WTC11 (cell line): ENCODE measurements around the gene AQP9. TPM values are rescaled to one million over a fixed set of nuclear protein-coding genes. Genes with fewer than 3 reads are reported as not detected.

Experiments
- ATAC-seq: fragments of 200-7000 bp; cut with Tn5 transposase; 2 replicates; pipeline ENCODE4 v1.10.0; 2021; ENCODE audit warnings: mild to moderate bottlenecking, moderate library complexity
- CTCF ChIA-PET: fragments of 300-600 bp; sonication (Branson Sonifier 250); formaldehyde crosslinking; loops from one replicate; lab custom pipeline; 2021; ENCODE audit warnings: antibody characterized with exemption; lab: Charles Lee
- POLR2A ChIA-PET: fragments of 350-600 bp; sonication (Branson Sonifier 250); formaldehyde crosslinking; loops from one replicate; lab custom pipeline; 2021; ENCODE audit warnings: antibody characterized with exemption; lab: Charles Lee
- DNase-seq: peaks from one replicate; pipeline ENCODE4 v3.0.0; 2021; ENCODE audit warnings: low spot score
- H3K27ac Mint-ChIP-seq: 2 replicates; pipeline ENCODE4 v1.8.0; 2021; ENCODE audit warnings: mixed read lengths
- H3K27me3 Mint-ChIP-seq: 2 replicates; pipeline ENCODE4 v1.8.0; 2021; ENCODE audit warnings: low read depth, mild to moderate bottlenecking, moderate library complexity, mixed read lengths
- H3K36me3 Mint-ChIP-seq: 2 replicates; pipeline ENCODE4 v1.8.0; 2021; ENCODE audit warnings: mixed read lengths
- H3K4me1 Mint-ChIP-seq: 2 replicates; pipeline ENCODE4 v1.8.0; 2022; ENCODE audit warnings: mixed read lengths
- H3K4me3 Mint-ChIP-seq: 2 replicates; pipeline ENCODE4 v1.8.0; 2021; ENCODE audit warnings: mild to moderate bottlenecking, moderate library complexity, mixed read lengths
- H3K9me3 Mint-ChIP-seq: 2 replicates; pipeline ENCODE4 v1.8.0; 2021; ENCODE audit warnings: mixed read lengths
- ETV6 ChIP-seq: sonication (generic); formaldehyde crosslinking; IDR thresholded peaks from 2 replicates; pipeline ENCODE4 v1.8.1; 2022; ENCODE audit warnings: mild to moderate bottlenecking, missing genetic modification reagents
- FOXJ3 ChIP-seq: sonication (generic); formaldehyde crosslinking; IDR thresholded peaks from 2 replicates; pipeline ENCODE4 v1.9.0; 2021; ENCODE audit warnings: missing genetic modification reagents, mild to moderate bottlenecking, borderline replicate concordance
- FOXP1 ChIP-seq: sonication (generic); formaldehyde crosslinking; IDR thresholded peaks from 2 replicates; pipeline ENCODE4 v1.8.0; 2022; ENCODE audit warnings: missing genetic modification reagents, mild to moderate bottlenecking, moderate library complexity, borderline replicate concordance
- JUN ChIP-seq: sonication (generic); formaldehyde crosslinking; IDR thresholded peaks from 2 replicates; pipeline ENCODE4 v1.8.0; 2023; ENCODE audit warnings: mild to moderate bottlenecking, missing genetic modification reagents
- NR3C1 ChIP-seq: sonication (generic); formaldehyde crosslinking; conservative IDR thresholded peaks from 2 replicates; pipeline ENCODE4 v1.8.1; 2023; ENCODE audit warnings: low read depth, mild to moderate bottlenecking, missing genetic modification reagents
- RELA ChIP-seq: sonication (generic); formaldehyde crosslinking; IDR thresholded peaks from 2 replicates; pipeline ENCODE4 v1.8.1; 2022; ENCODE audit warnings: missing genetic modification reagents, mild to moderate bottlenecking, borderline replicate concordance
- ZNF219 ChIP-seq: sonication (generic); formaldehyde crosslinking; IDR thresholded peaks from 2 replicates; pipeline ENCODE4 v1.8.0; 2023; ENCODE audit warnings: missing genetic modification reagents, mild to moderate bottlenecking, borderline replicate concordance
- ZNF317 ChIP-seq: sonication (generic); formaldehyde crosslinking; IDR thresholded peaks from 2 replicates; pipeline ENCODE4 v1.8.1; 2023; ENCODE audit warnings: low read depth, mild to moderate bottlenecking, moderate library complexity, missing genetic modification reagents, borderline replicate concordance
- total RNA-seq: library from RNA; stranded (reverse); gene quantifications from 3 replicates; pipeline ENCODE4 v1.2.3, GENCODE V29; 2021
- TF ChIP-seq, protein P1 (sequence below): sonication (generic); formaldehyde crosslinking; IDR thresholded peaks from 2 replicates; pipeline ENCODE4 v1.8.0; 2022; ENCODE audit warnings: mild to moderate bottlenecking, missing genetic modification reagents
- TF ChIP-seq, protein P2 (sequence below): sonication (generic); formaldehyde crosslinking; IDR thresholded peaks from 2 replicates; pipeline ENCODE4 v1.8.1; 2023; ENCODE audit warnings: mild to moderate bottlenecking, missing genetic modification reagents
- TF ChIP-seq, protein P3 (sequence below): sonication (generic); formaldehyde crosslinking; IDR thresholded peaks from 2 replicates; pipeline ENCODE4 v1.8.1; 2022; ENCODE audit warnings: low read depth, missing genetic modification reagents, borderline replicate concordance
- TF ChIP-seq, protein P4 (sequence below): fragments of 250-450 bp; sonication (Bioruptor Pico); IDR thresholded peaks from 2 replicates; pipeline ENCODE4 v2.1.2; 2022; ENCODE audit warnings: mild to moderate bottlenecking, moderate library complexity
- TF ChIP-seq, protein P5 (sequence below): sonication (generic); formaldehyde crosslinking; IDR thresholded peaks from 2 replicates; pipeline ENCODE4 v1.8.0; 2022; ENCODE audit warnings: mild to moderate bottlenecking, missing genetic modification reagents

Gene AQP9
- total RNA-seq, 1 experiment from 2014 or later, result 0.07 TPM

DNA sequence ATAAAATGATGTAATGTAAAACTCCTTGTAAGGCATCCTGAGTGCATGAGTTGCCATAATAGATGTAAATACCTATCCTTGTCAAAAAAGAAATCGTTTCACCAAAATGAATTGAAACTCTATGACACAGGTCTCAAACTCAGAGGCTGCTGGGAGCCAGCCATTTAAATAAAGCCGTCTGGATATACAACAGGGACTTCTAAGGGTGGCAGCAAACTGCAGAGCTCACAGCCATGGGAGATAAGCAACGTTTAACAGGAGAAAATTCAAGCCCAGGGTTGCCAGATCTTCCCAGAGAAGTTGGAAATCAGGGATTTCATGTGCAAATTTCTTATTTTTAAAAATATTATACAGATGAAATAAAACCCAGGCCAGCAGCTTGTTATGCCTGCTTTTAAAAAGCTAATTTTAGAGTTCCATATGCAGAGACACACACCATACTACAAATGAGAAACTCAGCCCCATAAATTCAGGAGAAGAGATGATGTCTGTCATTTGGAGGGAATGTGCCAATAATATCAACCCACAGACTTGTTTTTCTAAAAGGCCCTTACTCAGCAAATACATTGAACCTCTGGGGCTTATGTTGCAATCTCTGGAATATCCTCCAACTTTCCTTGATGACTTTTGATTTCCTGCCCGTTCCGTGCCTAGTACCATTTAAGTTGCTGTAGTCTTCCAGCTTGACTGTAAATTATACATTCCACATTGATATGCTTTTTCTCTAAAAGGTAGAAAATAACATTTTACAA, 75.6 kb downstream of the AQP9 start:
- CTCF ChIA-PET, result interaction anchor here (0.6 to 2.6 kb wide), 7 partner anchors 8 to 361 kb away, joined by 3 to 20 read pairs (median 3); no protein-coding TSS in a partner anchor
- Mint-ChIP-seq H3K27me3 (no peaks in the 10 kb centered on the region), H3K4me3 (no peak overlapping the region), H3K36me3 (no peaks in the 10 kb centered on the region), H3K4me1 (peaks cover 6% of the 10 kb centered on the region), H3K27ac (no peak overlapping the region), H3K9me3 (peaks cover 6% of the 10 kb centered on the region)
- DNase-seq, result no peak
- ATAC-seq, result no peak
- TF ChIP-seq, protein P1, sequence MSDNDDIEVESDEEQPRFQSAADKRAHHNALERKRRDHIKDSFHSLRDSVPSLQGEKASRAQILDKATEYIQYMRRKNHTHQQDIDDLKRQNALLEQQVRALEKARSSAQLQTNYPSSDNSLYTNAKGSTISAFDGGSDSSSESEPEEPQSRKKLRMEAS (CRISPR knock-in tag), result no peak
- no peak for TF ChIP-seq JUN
- POLR2A ChIA-PET, result no interaction called here

DNA sequence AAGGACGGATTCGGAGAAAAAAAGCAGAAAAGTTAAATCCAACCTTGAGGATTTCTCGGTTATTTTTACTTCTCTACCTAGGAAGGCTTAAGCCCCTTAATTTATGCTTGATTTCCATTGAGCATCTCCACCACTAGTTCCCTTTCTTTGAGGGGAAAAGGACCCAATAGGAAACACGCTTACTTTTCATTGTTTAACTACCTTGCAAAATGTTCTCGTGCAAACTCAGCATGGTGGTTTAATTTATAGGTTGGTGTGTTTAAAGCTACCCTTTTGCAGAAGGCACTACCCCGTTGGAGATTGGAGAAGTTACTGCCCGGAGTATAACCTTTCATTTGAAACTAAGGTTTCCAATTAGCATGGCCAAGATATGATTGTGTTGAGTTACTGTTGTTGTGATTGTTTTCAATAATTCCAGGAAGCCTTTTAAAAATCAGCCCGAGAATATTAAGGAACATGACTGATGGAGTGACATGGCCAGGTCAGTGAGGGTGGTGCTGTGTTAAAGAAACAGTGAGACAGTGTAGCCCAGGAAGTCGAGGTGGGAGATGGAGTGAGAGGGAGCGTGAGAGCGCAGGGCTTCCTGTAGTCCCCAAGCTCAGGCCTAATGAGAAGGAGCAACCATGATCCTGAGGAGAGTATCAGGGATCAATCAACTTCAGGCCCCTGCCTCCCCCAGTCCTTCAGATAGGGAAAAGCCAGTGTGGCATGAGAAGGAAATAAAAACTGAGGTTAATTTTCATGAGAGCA, 76.6 kb downstream of the AQP9 start:
- H3K4me1 Mint-ChIP-seq, result peaks cover 6% of the 10 kb centered on the region
- ChIA-PET CTCF (interaction anchor here (2.2 kb wide), 1 partner anchor 13 kb away, joined by 6 read pairs; no protein-coding TSS in a partner anchor), POLR2A (no interaction called here)
- TF ChIP-seq ZNF317 (CRISPR knock-in tag) (no peak), FOXJ3 (CRISPR knock-in tag) (no peak), ZNF219 (no peak), NR3C1 (CRISPR knock-in tag) (no peak), ETV6 (CRISPR knock-in tag) (no peak), FOXP1 (CRISPR knock-in tag) (no peak), RELA (CRISPR knock-in tag) (no peak)
- TF ChIP-seq, protein P2, sequence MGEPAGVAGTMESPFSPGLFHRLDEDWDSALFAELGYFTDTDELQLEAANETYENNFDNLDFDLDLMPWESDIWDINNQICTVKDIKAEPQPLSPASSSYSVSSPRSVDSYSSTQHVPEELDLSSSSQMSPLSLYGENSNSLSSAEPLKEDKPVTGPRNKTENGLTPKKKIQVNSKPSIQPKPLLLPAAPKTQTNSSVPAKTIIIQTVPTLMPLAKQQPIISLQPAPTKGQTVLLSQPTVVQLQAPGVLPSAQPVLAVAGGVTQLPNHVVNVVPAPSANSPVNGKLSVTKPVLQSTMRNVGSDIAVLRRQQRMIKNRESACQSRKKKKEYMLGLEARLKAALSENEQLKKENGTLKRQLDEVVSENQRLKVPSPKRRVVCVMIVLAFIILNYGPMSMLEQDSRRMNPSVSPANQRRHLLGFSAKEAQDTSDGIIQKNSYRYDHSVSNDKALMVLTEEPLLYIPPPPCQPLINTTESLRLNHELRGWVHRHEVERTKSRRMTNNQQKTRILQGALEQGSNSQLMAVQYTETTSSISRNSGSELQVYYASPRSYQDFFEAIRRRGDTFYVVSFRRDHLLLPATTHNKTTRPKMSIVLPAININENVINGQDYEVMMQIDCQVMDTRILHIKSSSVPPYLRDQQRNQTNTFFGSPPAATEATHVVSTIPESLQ (CRISPR knock-in tag), result no peak
- TF ChIP-seq, protein P3, sequence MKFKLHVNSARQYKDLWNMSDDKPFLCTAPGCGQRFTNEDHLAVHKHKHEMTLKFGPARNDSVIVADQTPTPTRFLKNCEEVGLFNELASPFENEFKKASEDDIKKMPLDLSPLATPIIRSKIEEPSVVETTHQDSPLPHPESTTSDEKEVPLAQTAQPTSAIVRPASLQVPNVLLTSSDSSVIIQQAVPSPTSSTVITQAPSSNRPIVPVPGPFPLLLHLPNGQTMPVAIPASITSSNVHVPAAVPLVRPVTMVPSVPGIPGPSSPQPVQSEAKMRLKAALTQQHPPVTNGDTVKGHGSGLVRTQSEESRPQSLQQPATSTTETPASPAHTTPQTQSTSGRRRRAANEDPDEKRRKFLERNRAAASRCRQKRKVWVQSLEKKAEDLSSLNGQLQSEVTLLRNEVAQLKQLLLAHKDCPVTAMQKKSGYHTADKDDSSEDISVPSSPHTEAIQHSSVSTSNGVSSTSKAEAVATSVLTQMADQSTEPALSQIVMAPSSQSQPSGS (CRISPR knock-in tag), result no peak
- TF ChIP-seq, protein P4, sequence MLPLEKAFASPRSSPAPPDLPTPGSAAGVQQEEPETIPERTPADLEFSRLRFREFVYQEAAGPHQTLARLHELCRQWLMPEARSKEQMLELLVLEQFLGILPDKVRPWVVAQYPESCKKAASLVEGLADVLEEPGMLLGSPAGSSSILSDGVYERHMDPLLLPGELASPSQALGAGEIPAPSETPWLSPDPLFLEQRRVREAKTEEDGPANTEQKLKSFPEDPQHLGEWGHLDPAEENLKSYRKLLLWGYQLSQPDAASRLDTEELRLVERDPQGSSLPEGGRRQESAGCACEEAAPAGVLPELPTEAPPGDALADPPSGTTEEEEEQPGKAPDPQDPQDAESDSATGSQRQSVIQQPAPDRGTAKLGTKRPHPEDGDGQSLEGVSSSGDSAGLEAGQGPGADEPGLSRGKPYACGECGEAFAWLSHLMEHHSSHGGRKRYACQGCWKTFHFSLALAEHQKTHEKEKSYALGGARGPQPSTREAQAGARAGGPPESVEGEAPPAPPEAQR (CRISPR knock-in tag), result no peak
- TF ChIP-seq, protein P5, sequence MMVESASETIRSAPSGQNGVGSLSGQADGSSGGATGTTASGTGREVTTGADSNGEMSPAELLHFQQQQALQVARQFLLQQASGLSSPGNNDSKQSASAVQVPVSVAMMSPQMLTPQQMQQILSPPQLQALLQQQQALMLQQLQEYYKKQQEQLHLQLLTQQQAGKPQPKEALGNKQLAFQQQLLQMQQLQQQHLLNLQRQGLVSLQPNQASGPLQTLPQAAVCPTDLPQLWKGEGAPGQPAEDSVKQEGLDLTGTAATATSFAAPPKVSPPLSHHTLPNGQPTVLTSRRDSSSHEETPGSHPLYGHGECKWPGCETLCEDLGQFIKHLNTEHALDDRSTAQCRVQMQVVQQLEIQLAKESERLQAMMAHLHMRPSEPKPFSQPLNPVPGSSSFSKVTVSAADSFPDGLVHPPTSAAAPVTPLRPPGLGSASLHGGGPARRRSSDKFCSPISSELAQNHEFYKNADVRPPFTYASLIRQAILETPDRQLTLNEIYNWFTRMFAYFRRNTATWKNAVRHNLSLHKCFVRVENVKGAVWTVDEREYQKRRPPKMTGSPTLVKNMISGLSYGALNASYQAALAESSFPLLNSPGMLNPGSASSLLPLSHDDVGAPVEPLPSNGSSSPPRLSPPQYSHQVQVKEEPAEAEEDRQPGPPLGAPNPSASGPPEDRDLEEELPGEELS, result no peak
- DNase-seq, result no peak
- no peak overlapping the region for H3K4me3 Mint-ChIP-seq
- no peak overlapping the region for H3K27ac Mint-ChIP-seq
- no peaks in the 10 kb centered on the region for H3K27me3 Mint-ChIP-seq
- ATAC-seq, result peak; percentile 52
- H3K9me3 Mint-ChIP-seq, result peaks cover 16% of the 10 kb centered on the region
- no peaks in the 10 kb centered on the region for H3K36me3 Mint-ChIP-seq
